GM18507 (cell line): Measurements from ENCODE around the gene XBP1.
"Not testable (repeated sequence)": the region's sequence is repeated elsewhere in the genome, so short reads cannot be mapped to it uniquely, and the experiment has no call there.

Source experiments
- DNase-seq: peaks from one replicate; pipeline ENCODE4 v3.0.0; 2011; ENCODE audit warnings: low read depth; ENCODE audit not compliant: insufficient read length; ENCODE audit errors: extremely low spot score
- FAIRE-seq: peaks from 2 replicates; lab custom pipeline; 2011; peaks lifted over from hg19 to GRCh38; lab: Jason Lieb, UNC

The XBP1 gene

GRCh38 chr22:28800308-28801041 is at the start of gene XBP1:
Gene XBP1 (minus strand): TSS chr22:28800569.
- DNase-seq = peak; percentile 92
- FAIRE-seq = peak; percentile 93

DNA sequence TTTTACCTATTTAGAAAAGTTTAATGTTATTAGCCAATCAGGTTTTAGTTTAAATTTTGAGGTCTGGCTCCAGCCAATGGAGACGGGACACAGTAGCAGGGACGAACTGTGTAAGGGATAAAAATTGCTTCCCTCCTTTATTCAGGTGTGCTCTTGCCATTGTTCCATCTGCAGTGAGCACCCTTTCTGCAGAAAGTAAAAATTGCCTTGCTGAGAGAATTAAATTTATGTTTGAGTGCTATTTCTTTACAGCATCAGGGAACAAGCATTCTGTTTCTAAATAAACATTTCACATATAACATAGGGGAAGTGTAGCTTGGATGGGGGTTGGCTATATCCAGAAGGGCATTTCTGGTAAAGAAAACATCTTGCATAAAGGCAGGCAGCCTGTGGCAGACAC is 46.6 kb upstream of the XBP1 start:
- DNase-seq (no peak), FAIRE-seq (no peak)

DNA sequence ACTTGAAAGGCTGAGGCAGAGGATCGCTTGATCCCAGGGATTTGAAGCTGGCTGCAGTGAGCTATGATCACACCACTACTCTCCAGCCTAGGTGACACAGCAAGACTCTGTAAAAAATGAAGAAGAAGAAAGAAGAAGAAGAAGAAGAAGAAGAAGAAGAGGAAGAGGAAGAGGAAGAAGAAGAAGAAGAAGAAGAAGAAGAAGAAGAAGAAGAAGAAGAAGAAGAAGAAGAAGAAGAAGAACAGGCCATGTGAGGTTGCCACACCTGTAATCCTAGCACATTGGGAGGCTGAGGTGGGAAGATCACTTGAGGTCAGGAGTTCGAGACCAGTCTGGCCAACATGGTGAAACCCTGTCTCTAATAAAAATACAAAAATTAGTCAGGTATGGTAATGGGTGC is 43.9 kb upstream of the XBP1 start:
- not testable (repeated sequence) for FAIRE-seq, DNase-seq

- no peak for DNase-seq
- no peak for FAIRE-seq
Observed at GRCh38 chr22:28843633-28844032, 43.3 kb upstream of the XBP1 start.

DNA sequence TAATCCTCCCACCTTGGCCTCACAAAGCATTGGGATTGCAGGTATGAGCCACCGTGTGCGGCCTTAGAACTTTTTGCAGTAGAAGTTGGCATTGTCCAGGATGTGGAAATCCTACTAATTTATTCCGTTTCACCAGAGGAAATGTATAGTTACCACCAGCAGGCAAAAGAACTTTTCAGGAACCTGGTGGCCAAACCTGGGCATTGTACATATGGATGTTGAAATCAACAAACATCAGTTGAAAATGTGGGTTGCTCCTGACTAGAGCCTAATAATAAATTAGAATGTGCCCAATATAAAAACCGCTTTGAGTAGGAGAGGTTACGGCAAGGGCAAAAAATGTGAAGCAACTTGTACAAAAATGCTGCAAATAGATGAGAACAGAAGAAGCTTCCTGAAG is 40.7 kb upstream of the XBP1 start:
- no peak for FAIRE-seq
- no peak for DNase-seq

GRCh38 chr22:28838971-28839370 is 38.6 kb upstream of the XBP1 start:
- DNase-seq (no peak), FAIRE-seq (no peak)

DNA sequence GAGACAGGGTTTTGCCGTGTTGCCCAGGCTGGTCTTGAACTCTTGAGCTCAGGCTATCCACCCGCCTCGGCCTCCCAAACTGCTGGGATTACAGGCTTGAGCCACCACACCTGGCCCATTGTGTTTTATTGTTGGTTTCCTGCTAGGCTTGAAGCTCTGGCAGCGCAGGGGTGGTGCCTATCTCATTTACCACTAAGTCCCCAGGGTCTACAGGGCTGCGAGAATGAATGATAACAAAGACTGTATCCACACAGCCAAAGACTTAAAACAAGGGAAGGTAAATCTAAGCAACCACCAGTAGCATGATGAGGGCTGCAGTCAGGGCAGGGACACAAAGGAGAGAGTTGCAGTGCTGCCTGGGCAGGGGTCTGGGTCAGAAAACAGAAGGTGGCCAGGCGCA is 37.3 kb upstream of the XBP1 start:
- FAIRE-seq (no peak), DNase-seq (no peak)

GRCh38 chr22:28835630-28836189 is 35.3 kb upstream of the XBP1 start:
- no peak for DNase-seq
- FAIRE-seq = no peak

- FAIRE-seq = no peak
- DNase-seq = no peak
Observed at GRCh38 chr22:28833276-28833923, 33.0 kb upstream of the XBP1 start.

- FAIRE-seq (no peak), DNase-seq (no peak)
Observed at GRCh38 chr22:28832731-28833130, 32.4 kb upstream of the XBP1 start.

DNA sequence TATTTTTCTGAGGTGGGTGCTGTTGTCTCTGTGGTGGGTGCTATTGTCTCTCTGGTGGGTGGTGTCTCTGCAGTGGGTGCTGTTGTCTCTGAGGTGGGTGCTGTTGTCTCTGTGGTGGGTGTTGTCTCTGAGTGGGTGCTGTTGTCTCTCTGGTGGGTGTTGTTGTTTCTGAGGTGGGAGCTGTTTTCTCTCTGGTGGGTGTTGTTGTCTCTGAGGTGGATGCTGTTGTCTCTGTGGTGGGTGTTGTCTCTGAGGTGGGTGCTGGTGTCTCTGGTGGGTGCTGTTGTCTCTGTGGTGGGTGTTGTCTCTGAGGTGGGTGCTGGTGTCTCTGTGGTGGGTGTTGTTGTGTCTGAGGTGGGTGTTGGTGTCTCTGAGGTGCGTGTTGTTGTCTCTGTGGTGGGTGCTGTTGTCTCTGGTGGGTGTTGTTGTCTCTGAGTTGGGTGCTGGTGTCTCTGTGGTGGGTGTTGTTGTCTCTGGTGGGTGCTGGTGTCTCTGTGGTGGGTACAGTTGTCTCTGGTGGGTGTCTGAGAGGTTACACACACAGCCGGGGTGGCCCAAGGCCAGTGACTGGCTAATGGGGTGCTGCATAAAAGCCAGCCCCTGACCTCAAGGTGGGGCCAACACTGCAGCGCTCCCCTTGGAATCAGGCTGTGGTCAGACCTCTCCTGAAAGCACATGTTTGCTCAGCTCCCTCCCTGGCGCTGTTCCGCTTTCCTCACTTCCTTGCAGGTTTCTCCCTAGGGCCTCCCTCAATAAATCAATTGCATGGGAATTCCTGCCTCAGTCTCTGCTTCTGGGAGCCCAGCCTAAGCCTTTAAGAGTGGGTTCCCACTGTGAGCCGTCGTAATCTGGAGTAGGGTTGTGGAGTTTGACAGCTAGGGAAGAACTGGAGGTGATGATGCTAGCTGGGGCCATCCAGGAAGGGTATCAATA is 31.0 kb upstream of the XBP1 start:
- FAIRE-seq (no peak), DNase-seq (no peak)

DNA sequence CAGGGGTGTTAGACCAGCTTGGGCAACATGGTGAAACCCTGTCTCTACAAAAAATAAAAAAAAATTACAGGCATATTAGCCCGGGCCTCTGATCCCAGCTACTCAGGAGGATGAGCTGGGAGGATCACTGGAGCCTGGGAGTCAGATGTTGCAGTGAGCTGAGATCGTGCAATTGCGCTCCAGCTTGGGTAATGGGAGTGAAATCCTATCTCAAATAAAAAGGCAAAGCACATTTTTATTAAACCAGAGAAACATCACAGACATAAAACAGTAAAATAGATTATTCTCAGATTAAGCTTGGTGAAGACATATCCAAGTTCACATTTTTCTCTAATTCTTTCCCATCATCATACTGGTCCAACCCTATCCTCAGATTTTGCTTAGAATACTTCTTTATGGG is 30.1 kb upstream of the XBP1 start:
- FAIRE-seq = no peak
- DNase-seq = no peak

GRCh38 chr22:28829358-28830181 is 29.2 kb upstream of the XBP1 start:
- peak; percentile 86 for FAIRE-seq
- DNase-seq = peak; percentile 58

- no peak for DNase-seq
- FAIRE-seq = no peak
Observed at GRCh38 chr22:28826921-28827320, 26.6 kb upstream of the XBP1 start.

DNA sequence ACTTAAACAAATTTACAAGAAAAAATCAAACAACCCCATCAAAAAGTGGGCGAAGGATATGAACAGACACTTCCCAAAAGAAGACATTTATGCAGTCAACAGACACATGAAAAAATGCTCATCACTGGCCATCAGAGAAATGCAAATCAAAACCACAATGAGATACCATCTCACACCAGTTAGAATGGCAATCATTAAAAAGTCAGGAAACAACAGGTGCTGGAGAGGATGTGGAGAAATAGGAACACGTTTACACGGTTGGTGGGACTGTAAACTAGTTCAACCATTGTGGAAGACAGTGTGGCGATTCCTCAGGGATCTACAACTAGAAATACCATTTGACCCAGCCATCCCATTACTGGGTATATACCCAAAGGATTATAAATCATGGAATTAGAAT is 26.1 kb upstream of the XBP1 start:
- not testable (repeated sequence) for FAIRE-seq, DNase-seq

DNA sequence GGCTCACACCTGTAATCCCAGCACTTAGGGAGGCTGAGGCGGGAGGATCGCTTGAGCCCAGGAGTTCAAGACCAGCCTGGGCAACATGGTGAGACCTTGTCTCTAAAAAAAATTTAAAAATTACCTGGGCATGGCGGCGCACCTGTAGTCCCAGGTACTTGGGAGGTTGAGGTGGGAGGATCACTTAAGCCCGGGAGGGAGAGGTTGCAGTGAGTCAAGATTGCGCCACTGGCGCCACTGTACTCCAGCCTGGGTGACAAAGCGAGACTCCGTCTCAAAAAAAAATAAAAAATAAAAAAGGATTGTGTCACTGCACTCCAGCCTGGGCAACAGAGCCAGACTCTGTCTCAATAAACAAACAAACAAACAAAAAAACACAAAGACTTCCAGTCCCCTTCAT is 24.1 kb upstream of the XBP1 start:
- not testable (repeated sequence) for FAIRE-seq, DNase-seq

- no peak for FAIRE-seq
Observed at GRCh38 chr22:28822930-28823551, 22.7 kb upstream of the XBP1 start.

GRCh38 chr22:28821452-28821851 is 21.1 kb upstream of the XBP1 start:
- FAIRE-seq (no peak), DNase-seq (no peak)

More at GRCh38 chr22:28822930-28823551, 22.7 kb upstream of the XBP1 start:
- no peak for DNase-seq

DNA sequence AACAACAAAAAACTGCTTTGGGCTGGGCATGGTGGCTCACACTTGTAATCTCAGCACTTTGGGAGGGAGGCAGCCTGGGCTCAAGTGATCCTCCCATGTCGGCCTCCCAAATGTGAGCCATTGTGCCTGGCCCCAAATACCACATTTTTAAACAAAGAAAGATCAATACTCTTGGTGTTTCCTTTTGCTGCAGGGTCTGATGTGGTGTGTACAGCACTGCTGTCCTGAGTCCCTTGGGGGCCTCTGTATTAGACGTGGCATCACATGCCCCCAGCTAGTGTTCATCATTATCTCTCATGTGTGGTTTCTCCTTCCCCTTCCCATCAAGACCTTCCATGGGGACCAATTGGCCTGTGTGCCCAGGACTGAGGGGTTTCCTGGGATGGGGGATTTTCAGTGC is 20.5 kb upstream of the XBP1 start:
- FAIRE-seq = no peak
- no peak for DNase-seq
